ENCODE measurements around the gene PHKA2.
A peak's percentile ranks its signal among the peaks of the same experiment; 100 is the strongest.
"Not testable (repeated sequence)": the region's sequence is repeated elsewhere in the genome, so short reads cannot be mapped to it uniquely, and the experiment has no call there.

PHKA2 gene

GRCh38 chrX:18983666-18984380, at the start of gene PHKA2:
Gene PHKA2, minus strand, starts transcription at chrX:18984114. Its CDS starts 182 bp downstream, at chrX:18983932.
- no peak for DNase-seq (ENCODE audit: low read depth, low spot score)
- ChIA-PET CTCF (interaction anchor here (1.0 kb wide), 1 partner anchor 350 kb away, joined by 3 read pairs; no protein-coding TSS in a partner anchor), POLR2A (interaction anchor here (0.7 kb wide), 1 partner anchor 350 kb away, joined by 3 read pairs; no protein-coding TSS in a partner anchor)
- no peak for TF ChIP-seq CTCF (IDR thresholded peaks at IDR 0.05; ENCODE audit: insufficient read depth, low read length, missing control alignments)
- H3K4me3 ChIP-seq (ENCODE audit: low read depth, low read length): peak within 1 kb of the TSS; percentile 66

- POLR2A ChIA-PET: no interaction called here
- no peak for DNase-seq (ENCODE audit: low read depth, low spot score)
- H3K4me3 ChIP-seq (ENCODE audit: low read depth, low read length): no peak overlapping the region
- CTCF ChIA-PET: interaction anchor here (1.3 kb wide), 1 partner anchor 9 kb away, joined by 6 read pairs; no protein-coding TSS in a partner anchor
- no peak for TF ChIP-seq CTCF (IDR thresholded peaks at IDR 0.05; ENCODE audit: insufficient read depth, low read length, missing control alignments)
Observed at GRCh38 chrX:19030805-19031204, 46.9 kb upstream of the PHKA2 start.

GRCh38 chrX:19028560-19028959, 44.6 kb upstream of the PHKA2 start:
- H3K4me3 ChIP-seq (ENCODE audit: low read depth, low read length): no peak overlapping the region
- TF ChIP-seq CTCF (IDR thresholded peaks at IDR 0.05; ENCODE audit: insufficient read depth, low read length, missing control alignments): no peak
- DNase-seq (ENCODE audit: low read depth, low spot score): no peak
- CTCF ChIA-PET: interaction anchor here (1.1 to 1.6 kb wide), 3 partner anchors 10 to 12 kb away, joined by 3 to 7 read pairs (median 4); no protein-coding TSS in a partner anchor
- POLR2A ChIA-PET: no interaction called here

GRCh38 chrX:19024366-19024765, 40.5 kb upstream of the PHKA2 start:
- ChIA-PET POLR2A (no interaction called here), CTCF (no interaction called here)
- no peak for DNase-seq (ENCODE audit: low read depth, low spot score)
- H3K4me3 ChIP-seq (ENCODE audit: low read depth, low read length): no peak overlapping the region
- TF ChIP-seq CTCF (IDR thresholded peaks at IDR 0.05; ENCODE audit: insufficient read depth, low read length, missing control alignments): no peak

GRCh38 chrX:19019996-19020395, 36.1 kb upstream of the PHKA2 start:
- CTCF ChIA-PET: no interaction called here
- TF ChIP-seq CTCF (IDR thresholded peaks at IDR 0.05; ENCODE audit: insufficient read depth, low read length, missing control alignments): no peak
- DNase-seq (ENCODE audit: low read depth, low spot score): no peak
- POLR2A ChIA-PET: no interaction called here
- no peak overlapping the region for H3K4me3 ChIP-seq (ENCODE audit: low read depth, low read length)

- no peak for DNase-seq (ENCODE audit: low read depth, low spot score)
- ChIA-PET POLR2A (interaction anchor here (0.6 kb wide), 1 partner anchor 628 kb away, joined by 3 read pairs; no protein-coding TSS in a partner anchor), CTCF (interaction anchor here (0.6 to 4.6 kb wide), 9 partner anchors 12 to 316 kb away, joined by 3 to 21 read pairs (median 4); no protein-coding TSS in a partner anchor)
- peak; percentile 38 for TF ChIP-seq CTCF (IDR thresholded peaks at IDR 0.05; ENCODE audit: insufficient read depth, low read length, missing control alignments)
- H3K4me3 ChIP-seq (ENCODE audit: low read depth, low read length): no peak overlapping the region
Observed at GRCh38 chrX:19017271-19017670, 33.4 kb upstream of the PHKA2 start.

GRCh38 chrX:19016614-19017013, 32.7 kb upstream of the PHKA2 start:
- ChIA-PET CTCF (interaction anchor here (0.6 to 4.6 kb wide), 7 partner anchors 12 to 317 kb away, joined by 3 to 21 read pairs (median 4); no protein-coding TSS in a partner anchor), POLR2A (interaction anchor here (0.6 kb wide), 1 partner anchor 627 kb away, joined by 3 read pairs; no protein-coding TSS in a partner anchor)
- H3K4me3 ChIP-seq (ENCODE audit: low read depth, low read length); DNase-seq (ENCODE audit: low read depth, low spot score): not testable (repeated sequence)
